Heart right ventricle (tissue), 16 donors: Measurements from ENCODE around the gene SSBP2. TPM values are rescaled to one million over a fixed set of nuclear protein-coding genes. Genes with fewer than 3 reads are reported as not detected.
A peak's percentile ranks its signal among the peaks of the same experiment; 100 is the strongest.
"Not testable (repeated sequence)": the region's sequence is repeated elsewhere in the genome, so short reads cannot be mapped to it uniquely, and the experiment has no call there.

ENCODE experiments used
- ATAC-seq, 8 donors: fragments of 200-7000 bp; cut with Tn5 transposase; one replicate each; pipeline ENCODE4 v1.9.1; 2020; ENCODE audit warnings: mild to moderate bottlenecking in 8 of 8, moderate library complexity in 8 of 8, moderate number of reproducible peaks in 1 of 8
- DNase-seq, 2 donors: peaks; one replicate each; pipeline ENCODE4 v3.0.0-alpha.2; 2020
- H3K27ac ChIP-seq, 10 donors: fragments of 200-600 bp; sonication (generic) in 2 of 10; one replicate each; pipeline versions ENCODE4 v1.5.0 to v1.8.0; 2020 to 2022; ENCODE audit warnings: mild to moderate bottlenecking in 3 of 10
- H3K27me3 ChIP-seq, 7 donors: fragments of 200-600 bp; one replicate each; pipeline ENCODE4 v1.8.0; 2021 to 2022; ENCODE audit warnings: mild to moderate bottlenecking in 2 of 7
- H3K36me3 ChIP-seq, 9 donors: fragments of 200-600 bp; sonication (generic) in 1 of 9; one replicate each; pipeline versions ENCODE4 v1.5.0 to v1.8.0; 2020 to 2022; ENCODE audit warnings: mild to moderate bottlenecking in 2 of 9
- H3K4me1 ChIP-seq, 9 donors: fragments of 200-600 bp; sonication (generic) in 1 of 9; one replicate each; pipeline versions ENCODE4 v1.5.0 to v1.8.0; 2020 to 2022; ENCODE audit warnings: mild to moderate bottlenecking in 4 of 9
- H3K4me3 ChIP-seq, 10 donors: fragments of 200-600 bp; sonication (generic) in 2 of 10; one replicate each; pipeline versions ENCODE4 v1.5.0 to v1.8.0; 2020 to 2022; ENCODE audit warnings: mild to moderate bottlenecking in 7 of 10, moderate library complexity in 2 of 10
- H3K9me3 ChIP-seq, 11 donors: fragments of 200-600 bp in 10 of 11; sonication (generic) in 2 of 11; one replicate each; pipeline versions ENCODE4 v1.5.0 to v1.8.0; 2013 to 2022; ENCODE audit warnings: mild to moderate bottlenecking in 2 of 11, control low read depth in 1 of 11, moderate library complexity in 1 of 11
- CTCF ChIP-seq, 9 donors: fragments of 200-600 bp; sonication (generic) in 2 of 9; IDR thresholded peaks; one replicate each; pipeline versions ENCODE4 v1.5.0 to v1.8.0; 2021 to 2022; ENCODE audit warnings: antibody characterized with exemption in 9 of 9, mild to moderate bottlenecking in 5 of 9, moderate library complexity in 1 of 9
- WGBS, 2 donors: extraction: QIAGEN DNeasy Blood & Tissue Kit; methylation state at CpG; one replicate each; pipeline ENCODE4 v1.1.7; 2013; ENCODE audit warnings: inconsistent platforms in 1 of 2; 5-methylcytosine and 5-hydroxymethylcytosine counted together
- intact Hi-C, 10 donors: fragments of 100-400 bp; cut with DNase I; formaldehyde crosslinking; loops; one replicate each; pipeline versions ENCODE4 v1.11.1 to v1.14.2; 2022
- polyA plus RNA-seq, 2 donors: library from polyadenylated mRNA; stranded (reverse); fragments of 200-250 nt; gene quantifications; one replicate each; pipeline ENCODE4 v1.2.3, GENCODE V29; 2013
- total RNA-seq, 10 donors: library from RNA; stranded (reverse); fragmentation: NEBNext Ultra II Directional in 3 of 10; extraction: Animal tissue kit (Norgen Biotek cat#: 25700) in 3 of 10; gene quantifications; one replicate each; pipeline versions ENCODE4 v1.2.1 to v1.2.4, GENCODE V29; 2021 to 2023
- donor health status: Arrhythmogenic right ventricular cardiomyopathy.
- donor health status: ischemic (EF 13 %, LVEDD 7.1; RV severe dilation, severe dysfunction).
- donor health status: healthy with polysubstance abuse.
- donor health status: DM: no; HTN: yes; CAD: no.
- donor health status: DM: no; HTN: no; CAD: no.
- donor health status: ischemic (EF 25% LVEDD 6.9; RV normal size, moderate dysfunction).
- donor health status: ischemic (EF 25% LVEDD 5.7; RV mildly dilated, moderate dysfunction).
- donor health status: healthy.
- donor health status: DM: yes; HTN: yes; CAD: no.
- donor health status: Ischemic cardiomyopathy.
- donor health status: ischemic (EF 35%, LVEDD 5.7; RV mildly dilated, moderate dysfunction).
- donor health status: nonischemic (EF 11% LVEDD 7.7; RV severe dilation, severe dysfunction).
- donor health status: DM: yes; HTN: yes; CAD: no.
- donor health status: PGD.
- donor health status: ischemic (EF 29% LVEDD 5.4; RV normal size, mild dysfunction).
- donor health status: nonischemic (EF 23%, LVEDD 6.1; RV moderate dilation, normal function).

Gene SSBP2
- total and polyA plus RNA-seq, 12 donors: 24.2 to 85.9 (median 52.0) TPM

DNA sequence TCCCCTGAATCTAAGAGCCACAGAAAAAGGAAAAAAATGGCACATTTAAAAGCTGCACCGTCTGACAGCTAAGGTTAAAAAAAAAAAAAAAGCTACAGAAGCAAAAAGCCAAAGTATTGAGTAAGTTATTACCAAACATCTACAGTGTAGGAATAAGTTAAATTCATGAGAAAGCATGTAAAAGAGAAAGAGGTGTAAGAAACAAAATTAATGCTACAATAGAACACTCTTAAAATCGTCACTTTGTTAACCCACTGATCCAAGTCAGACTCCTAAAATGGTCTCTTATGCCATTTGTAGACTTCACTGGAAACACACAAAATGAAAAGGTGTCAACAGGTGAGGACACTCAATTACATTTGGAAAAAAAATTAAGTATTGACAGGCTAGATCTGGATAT, 120.2 kb downstream of the SSBP2 start:
- Histone ChIP-seq H3K27me3 (no peaks in the 10 kb centered on the region), H3K36me3 (peaks cover 0 to 25% (median 0%) of the 10 kb centered on the region in 9 donors), H3K4me1 (peaks cover 0 to 15% (median 11%) of the 10 kb centered on the region in 9 donors), H3K27ac (no peak overlapping the region), H3K4me3 (no peak overlapping the region), H3K9me3 (no peaks in the 10 kb centered on the region)
- intact Hi-C loops: loop anchor here in 1 of 10 donors (10.0 kb wide), 1 partner anchor 106 kb away; no protein-coding TSS in a partner anchor
- WGBS, 2 donors: 79 to 83% methylated on average over 2 of the region's 2 CpGs
- no peak for DNase-seq
- TF ChIP-seq CTCF (IDR thresholded peaks at IDR 0.05): no peak
- no peak for ATAC-seq

- Histone ChIP-seq H3K27me3 (no peaks in the 10 kb centered on the region), H3K4me3 (no peak overlapping the region), H3K4me1 (peaks cover 0 to 15% (median 11%) of the 10 kb centered on the region in 9 donors), H3K27ac (no peak overlapping the region), H3K36me3 (peaks cover 0 to 18% (median 0%) of the 10 kb centered on the region in 9 donors), H3K9me3 (no peaks in the 10 kb centered on the region)
- intact Hi-C loops: loop anchor here in 1 of 10 donors (10.0 kb wide), 1 partner anchor 105 kb away; no protein-coding TSS in a partner anchor
- no peak for DNase-seq
- no peak for ATAC-seq
- no peak for TF ChIP-seq CTCF (IDR thresholded peaks at IDR 0.05)
- WGBS, 2 donors: 95 to 100% methylated on average over 1 of the region's 1 CpG
These were observed 120.9 kb downstream of the SSBP2 start for GRCh38 chr5:81629986-81630385.

DNA sequence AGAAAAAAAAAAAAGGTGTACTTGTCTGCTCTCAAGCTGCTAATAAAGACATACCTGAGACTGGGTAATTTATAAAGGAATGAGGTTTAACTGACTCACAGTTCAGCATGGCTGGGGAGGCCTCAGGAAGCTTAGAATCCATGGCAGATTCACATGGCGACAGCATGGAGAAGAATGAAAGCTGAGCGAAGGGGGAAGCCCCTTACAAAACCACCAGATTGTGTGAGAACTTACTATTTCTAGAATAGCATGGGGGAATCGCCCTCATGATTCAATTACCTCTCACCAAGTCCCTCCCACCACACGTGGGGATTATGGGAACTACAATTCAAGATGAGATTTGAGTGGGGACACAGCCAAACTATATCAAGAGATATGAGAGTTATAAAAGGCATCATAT, 122.8 kb downstream of the SSBP2 start:
- 79 to 84% methylated on average over 4 of the region's 4 CpGs for WGBS, 2 donors
- H3K27me3 ChIP-seq, DNase-seq, intact Hi-C loops, H3K9me3 ChIP-seq, ATAC-seq, H3K4me3 ChIP-seq, H3K27ac ChIP-seq: not testable (repeated sequence)
- peaks cover 0 to 15% (median 11%) of the 10 kb centered on the region in 9 donors for H3K4me1 ChIP-seq
- peaks cover 0 to 12% (median 0%) of the 10 kb centered on the region in 9 donors for H3K36me3 ChIP-seq

DNA sequence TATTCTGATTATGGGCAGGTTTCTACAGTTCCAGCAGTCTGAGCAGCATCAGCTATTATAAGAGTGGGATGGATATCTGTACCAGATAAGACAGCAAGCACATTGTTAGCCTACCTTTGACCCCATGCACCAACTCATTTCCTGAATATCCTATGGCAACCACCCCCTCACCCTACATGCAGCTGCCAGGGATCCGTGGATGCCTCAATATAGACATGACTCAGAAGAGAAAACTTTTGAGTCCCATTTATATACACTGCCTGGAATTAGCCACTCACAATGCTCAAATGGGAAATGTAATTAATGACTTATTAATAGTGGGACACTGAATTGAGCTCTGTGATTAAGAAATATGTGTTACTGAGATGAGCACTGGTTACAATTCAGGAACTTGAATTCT, 124.4 kb downstream of the SSBP2 start:
- Histone ChIP-seq H3K4me1 (peaks cover 0 to 15% (median 11%) of the 10 kb centered on the region in 9 donors), H3K36me3 (peaks cover 0 to 12% (median 0%) of the 10 kb centered on the region in 9 donors), H3K27ac (no peak overlapping the region), H3K27me3 (no peaks in the 10 kb centered on the region), H3K4me3 (no peak overlapping the region), H3K9me3 (no peaks in the 10 kb centered on the region)
- ATAC-seq (peak in 5 of 8 donors; percentile 47 to 86 (median 56)), DNase-seq (no peak)
- TF ChIP-seq CTCF (IDR thresholded peaks at IDR 0.05): no peak
- 22 to 38% methylated on average over 1 of the region's 1 CpG for WGBS, 2 donors
- intact Hi-C loops: no loop called here

DNA sequence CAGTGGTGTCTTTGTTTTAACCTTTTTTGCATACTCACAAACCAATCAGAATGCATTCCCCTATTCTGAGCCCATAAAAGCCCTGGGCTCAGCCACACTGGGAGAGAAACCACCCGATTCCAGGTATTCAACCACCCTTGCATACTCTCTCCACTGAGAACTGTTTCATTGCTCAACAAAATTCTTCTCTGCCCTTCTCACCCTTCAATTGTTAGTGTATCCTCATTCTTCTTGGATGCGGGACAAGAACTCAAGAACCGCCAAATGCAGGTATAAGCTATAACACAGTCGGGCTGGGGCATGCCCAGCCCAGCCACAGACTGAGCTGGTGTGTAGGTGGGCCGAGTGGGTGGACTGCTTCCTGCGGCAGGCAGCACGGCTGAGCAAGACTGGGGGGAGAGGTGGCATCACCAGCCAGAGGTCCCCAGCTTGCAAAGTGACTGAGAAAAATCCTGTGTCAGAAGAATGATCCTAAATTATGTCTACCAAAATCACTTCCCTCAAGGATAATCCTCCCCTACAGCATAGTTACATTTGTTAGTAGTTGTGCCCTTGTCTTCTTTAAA, 141.0 kb downstream of the SSBP2 start:
- intact Hi-C loops: no loop called here
- no peak overlapping the region for H3K4me3 ChIP-seq
- 97 to 99% methylated on average over 7 of the region's 7 CpGs for WGBS, 2 donors
- H3K9me3 ChIP-seq: peaks cover 0 to 15% (median 3%) of the 10 kb centered on the region in 11 donors
- no peak for TF ChIP-seq CTCF (IDR thresholded peaks at IDR 0.05)
- H3K27me3 ChIP-seq: no peaks in the 10 kb centered on the region
- H3K27ac ChIP-seq: no peak overlapping the region
- no peaks in the 10 kb centered on the region for H3K4me1 ChIP-seq
- no peak for DNase-seq
- peaks cover 0 to 34% (median 7%) of the 10 kb centered on the region in 9 donors for H3K36me3 ChIP-seq
- ATAC-seq: no peak
